Activated B cell treated with CpG ODN at 0.5 μM for 24 hours (primary cell): Measurements from ENCODE around the gene CTSC. TPM values are rescaled to one million over a fixed set of nuclear protein-coding genes. Genes with fewer than 3 reads are reported as not detected.
"Not testable (repeated sequence)": the region's sequence is repeated elsewhere in the genome, so short reads cannot be mapped to it uniquely, and the experiment has no call there.

Experiments used
- ATAC-seq: fragments of 200-7000 bp; cut with Tn5 transposase; one replicate; pipeline ENCODE4 v1.10.0; 2021; ENCODE audit warnings: low read depth, mild to moderate bottlenecking, moderate library complexity
- CTCF ChIA-PET: fragments of 350-600 bp; sonication (Branson Sonifier 250); formaldehyde crosslinking; loops from one replicate; lab custom pipeline; 2021; ENCODE audit warnings: antibody characterized with exemption; lab: Charles Lee
- POLR2A ChIA-PET: fragments of 350-600 bp; sonication (Branson Sonifier 250); formaldehyde crosslinking; loops from one replicate; lab custom pipeline; 2021; ENCODE audit warnings: antibody characterized with exemption; lab: Charles Lee
- DNase-seq: peaks from one replicate; pipeline ENCODE4 v3.0.0; 2022
- H3K27ac Mint-ChIP-seq: one replicate; pipeline ENCODE4 v1.8.0; 2020; ENCODE audit warnings: mixed read lengths
- H3K27me3 Mint-ChIP-seq: one replicate; pipeline ENCODE4 v1.8.0; 2021; ENCODE audit warnings: mixed read lengths
- H3K36me3 Mint-ChIP-seq: one replicate; pipeline ENCODE4 v1.8.0; 2021; ENCODE audit warnings: low read depth, mixed read lengths
- H3K4me1 Mint-ChIP-seq: one replicate; pipeline ENCODE4 v1.8.0; 2021; ENCODE audit warnings: mixed read lengths
- H3K4me3 Mint-ChIP-seq: one replicate; pipeline ENCODE4 v1.8.0; 2020; ENCODE audit warnings: mild to moderate bottlenecking, mixed read lengths
- H3K9me3 Mint-ChIP-seq: one replicate; pipeline ENCODE4 v1.8.0; 2020; ENCODE audit warnings: mixed read lengths
- intact Hi-C: fragments of 100-400 bp; cut with micrococcal nuclease; formaldehyde crosslinking; loops from one replicate; pipeline ENCODE4 v1.15.1; 2024
- total RNA-seq: library from RNA; stranded (reverse); gene quantifications from 2 replicates; pipeline ENCODE4 v1.2.3, GENCODE V29; 2022
- TF ChIP-seq, protein P1 (sequence below): fragments of 200-600 bp; IDR thresholded peaks from one replicate; pipeline ENCODE4 v1.8.0; 2022; ENCODE audit warnings: antibody characterized with exemption, mild to moderate bottlenecking

The CTSC gene
- total RNA-seq, 1 donor from 2014 or later = 31.2 TPM

DNA sequence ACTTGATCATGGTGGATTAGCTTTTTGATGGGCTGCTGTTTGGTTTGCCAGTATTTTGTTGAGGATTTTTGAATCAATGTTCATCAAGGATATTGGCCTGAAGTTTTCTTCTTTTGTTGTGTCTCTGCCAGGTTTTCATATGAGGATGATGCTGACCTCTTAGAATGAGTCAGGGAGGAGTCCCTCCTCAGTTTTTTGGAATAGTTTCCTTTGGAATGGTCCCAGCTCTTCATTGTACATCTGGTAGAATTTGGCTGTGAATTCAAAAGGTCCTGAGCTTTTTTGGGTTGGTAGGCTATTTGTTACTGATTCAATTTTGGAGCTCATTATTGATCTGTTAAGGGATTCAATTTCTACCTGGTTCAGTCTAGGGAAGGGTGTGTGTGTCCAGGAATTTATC, 78.1 kb downstream of the CTSC start:
- Mint-ChIP-seq H3K4me3 (no peak overlapping the region), H3K4me1 (no peaks in the 10 kb centered on the region), H3K9me3 (peaks cover 39% of the 10 kb centered on the region), H3K27ac (no peak overlapping the region), H3K36me3 (peaks cover 2% of the 10 kb centered on the region), H3K27me3 (no peaks in the 10 kb centered on the region)
- intact Hi-C loops = no loop called here
- POLR2A ChIA-PET = no interaction called here
- DNase-seq (no peak), ATAC-seq (no peak)
- TF ChIP-seq, protein P1, sequence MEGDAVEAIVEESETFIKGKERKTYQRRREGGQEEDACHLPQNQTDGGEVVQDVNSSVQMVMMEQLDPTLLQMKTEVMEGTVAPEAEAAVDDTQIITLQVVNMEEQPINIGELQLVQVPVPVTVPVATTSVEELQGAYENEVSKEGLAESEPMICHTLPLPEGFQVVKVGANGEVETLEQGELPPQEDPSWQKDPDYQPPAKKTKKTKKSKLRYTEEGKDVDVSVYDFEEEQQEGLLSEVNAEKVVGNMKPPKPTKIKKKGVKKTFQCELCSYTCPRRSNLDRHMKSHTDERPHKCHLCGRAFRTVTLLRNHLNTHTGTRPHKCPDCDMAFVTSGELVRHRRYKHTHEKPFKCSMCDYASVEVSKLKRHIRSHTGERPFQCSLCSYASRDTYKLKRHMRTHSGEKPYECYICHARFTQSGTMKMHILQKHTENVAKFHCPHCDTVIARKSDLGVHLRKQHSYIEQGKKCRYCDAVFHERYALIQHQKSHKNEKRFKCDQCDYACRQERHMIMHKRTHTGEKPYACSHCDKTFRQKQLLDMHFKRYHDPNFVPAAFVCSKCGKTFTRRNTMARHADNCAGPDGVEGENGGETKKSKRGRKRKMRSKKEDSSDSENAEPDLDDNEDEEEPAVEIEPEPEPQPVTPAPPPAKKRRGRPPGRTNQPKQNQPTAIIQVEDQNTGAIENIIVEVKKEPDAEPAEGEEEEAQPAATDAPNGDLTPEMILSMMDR = no peak
- CTCF ChIA-PET = no interaction called here

DNA sequence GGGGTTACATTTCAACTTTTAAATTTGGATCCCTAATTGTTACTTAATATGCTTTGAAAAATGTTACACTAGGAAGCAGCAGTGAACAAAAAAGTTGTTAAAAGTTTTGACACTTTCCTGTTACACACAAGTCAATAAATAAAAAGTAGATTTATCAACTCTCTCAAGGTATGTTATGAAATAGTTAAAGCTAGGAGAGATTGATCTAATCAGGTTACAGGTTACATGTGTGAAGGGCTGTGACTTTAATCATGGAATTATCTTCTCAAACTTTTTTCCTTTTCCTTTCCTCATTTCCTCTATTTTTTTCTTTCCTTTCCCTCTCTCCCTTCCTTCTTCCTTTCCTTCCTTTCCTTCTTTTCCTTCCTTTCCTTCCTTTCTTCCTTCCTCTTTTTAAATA, 85.3 kb downstream of the CTSC start:
- H3K27ac Mint-ChIP-seq = no peak overlapping the region
- no peaks in the 10 kb centered on the region for H3K36me3 Mint-ChIP-seq
- no peaks in the 10 kb centered on the region for H3K4me1 Mint-ChIP-seq
- intact Hi-C loops = no loop called here
- ChIA-PET CTCF (no interaction called here), POLR2A (no interaction called here)
- ATAC-seq (no peak), DNase-seq (no peak)
- H3K27me3 Mint-ChIP-seq = no peaks in the 10 kb centered on the region
- H3K4me3 Mint-ChIP-seq = no peak overlapping the region
- TF ChIP-seq, protein P1 = no peak
- H3K9me3 Mint-ChIP-seq = peaks cover 8% of the 10 kb centered on the region

DNA sequence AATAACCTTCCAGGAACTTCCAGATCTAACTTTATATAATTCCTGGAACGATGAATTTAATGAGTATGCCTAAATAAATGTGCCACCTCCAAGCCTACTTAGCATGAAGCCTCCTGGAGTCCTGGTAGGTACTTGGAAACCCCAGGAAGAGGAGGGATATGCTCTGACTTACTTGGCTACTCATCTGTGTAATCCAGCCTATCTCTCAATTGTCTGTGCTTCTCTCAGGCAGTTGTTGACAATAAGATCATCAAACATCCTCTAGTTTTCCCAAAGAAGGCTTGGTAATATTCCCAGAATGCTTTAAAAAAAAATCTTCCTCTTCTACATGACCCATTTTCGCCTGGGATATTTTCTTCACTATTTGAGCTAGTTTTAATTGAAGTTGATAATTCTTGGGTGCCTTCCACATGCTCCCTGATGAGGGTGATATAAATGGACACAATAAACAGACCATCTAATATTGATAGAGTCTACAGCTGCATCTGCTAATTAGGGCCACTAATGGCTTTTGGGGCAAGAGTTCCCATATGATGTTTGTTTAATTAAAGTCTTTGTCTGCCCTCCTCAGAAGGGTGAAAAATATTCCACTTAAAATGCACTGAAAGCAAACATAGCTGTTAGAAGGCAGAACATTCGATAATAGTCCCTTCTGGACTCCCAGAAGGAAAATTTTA, 86.8 kb downstream of the CTSC start:
- DNase-seq (no peak), ATAC-seq (no peak)
- H3K27ac Mint-ChIP-seq = no peak overlapping the region
- intact Hi-C loops = no loop called here
- H3K36me3 Mint-ChIP-seq = no peaks in the 10 kb centered on the region
- H3K4me1 Mint-ChIP-seq = no peaks in the 10 kb centered on the region
- no peak overlapping the region for H3K4me3 Mint-ChIP-seq
- peaks cover 5% of the 10 kb centered on the region for H3K9me3 Mint-ChIP-seq
- TF ChIP-seq, protein P1 = no peak
- POLR2A ChIA-PET = no interaction called here
- CTCF ChIA-PET = no interaction called here
- H3K27me3 Mint-ChIP-seq = no peaks in the 10 kb centered on the region

DNA sequence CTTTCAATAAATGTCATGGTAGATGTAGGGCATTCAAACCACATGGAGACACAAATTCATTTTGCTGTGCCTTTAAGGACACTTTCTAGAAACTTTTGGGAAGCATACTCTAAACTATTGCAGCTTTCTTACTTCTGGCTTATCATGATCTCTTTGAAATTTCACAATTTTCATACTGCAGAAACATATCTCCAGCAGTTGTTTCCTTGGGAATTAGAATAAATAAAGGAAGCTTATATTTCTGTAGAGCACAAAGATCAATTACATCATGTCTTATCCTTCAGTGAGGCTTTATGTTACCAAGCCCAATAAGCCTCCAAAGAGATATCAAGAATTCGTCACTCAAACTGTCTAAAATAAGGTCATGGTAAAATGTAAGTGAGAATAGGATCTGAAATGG, 87.8 kb downstream of the CTSC start:
- CTCF ChIA-PET = no interaction called here
- Mint-ChIP-seq H3K36me3 (no peaks in the 10 kb centered on the region), H3K9me3 (no peaks in the 10 kb centered on the region), H3K27ac (no peak overlapping the region), H3K4me1 (no peaks in the 10 kb centered on the region), H3K27me3 (no peaks in the 10 kb centered on the region), H3K4me3 (no peak overlapping the region)
- intact Hi-C loops = no loop called here
- TF ChIP-seq, protein P1 = no peak
- ATAC-seq (no peak), DNase-seq (no peak)
- POLR2A ChIA-PET = no interaction called here

DNA sequence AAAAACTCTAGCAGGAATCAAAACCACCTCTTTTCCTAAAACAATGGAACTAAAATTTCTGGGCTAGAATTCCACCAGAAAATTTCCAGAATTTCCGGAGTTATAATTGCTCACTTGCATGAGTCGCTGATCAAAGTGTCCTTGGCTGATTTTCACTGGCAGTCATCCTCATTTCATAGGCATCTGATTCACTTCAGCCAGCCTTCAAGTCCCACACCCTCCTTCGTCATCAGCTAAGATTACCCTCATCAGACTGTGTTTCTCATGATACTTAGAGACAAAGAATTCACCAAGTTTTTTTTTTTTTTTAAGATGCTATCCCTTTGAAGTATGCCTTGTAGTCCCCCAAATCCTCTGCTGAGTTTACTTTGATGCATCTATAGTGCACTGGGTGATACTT, 90.8 kb downstream of the CTSC start:
- no peaks in the 10 kb centered on the region for H3K9me3 Mint-ChIP-seq
- ATAC-seq = no peak
- no peak overlapping the region for H3K27ac Mint-ChIP-seq
- H3K4me1 Mint-ChIP-seq = no peaks in the 10 kb centered on the region
- no peaks in the 10 kb centered on the region for H3K27me3 Mint-ChIP-seq
- no peak for DNase-seq
- POLR2A ChIA-PET = no interaction called here
- CTCF ChIA-PET = no interaction called here
- no peak overlapping the region for H3K4me3 Mint-ChIP-seq
- intact Hi-C loops = no loop called here
- H3K36me3 Mint-ChIP-seq = no peaks in the 10 kb centered on the region
- TF ChIP-seq, protein P1 = no peak

DNA sequence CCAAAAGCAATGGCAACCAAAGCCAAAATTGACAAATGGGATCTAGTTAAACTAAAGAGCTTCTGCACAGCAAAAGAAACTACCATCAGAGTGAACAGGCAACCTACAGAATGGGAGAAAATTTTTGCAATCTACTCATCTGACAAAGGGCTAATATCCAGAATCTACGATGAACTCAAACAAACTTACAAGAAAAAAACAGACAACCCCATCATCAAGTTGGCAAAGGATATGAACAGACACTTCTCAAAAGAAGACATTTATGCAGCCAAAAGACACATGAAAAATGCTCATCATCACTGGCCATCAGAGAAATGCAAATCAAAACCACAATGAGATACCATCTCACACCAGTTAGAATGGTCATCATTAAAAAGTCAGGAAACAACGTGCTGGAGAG, 92.0 kb downstream of the CTSC start:
- H3K36me3 Mint-ChIP-seq, ATAC-seq, H3K27ac Mint-ChIP-seq, H3K9me3 Mint-ChIP-seq, H3K4me1 Mint-ChIP-seq, H3K4me3 Mint-ChIP-seq, DNase-seq, H3K27me3 Mint-ChIP-seq, CTCF ChIA-PET, POLR2A ChIA-PET, intact Hi-C loops: not testable (repeated sequence)
